ENCODE measurements around the gene NFYC.

The NFYC gene

DNA sequence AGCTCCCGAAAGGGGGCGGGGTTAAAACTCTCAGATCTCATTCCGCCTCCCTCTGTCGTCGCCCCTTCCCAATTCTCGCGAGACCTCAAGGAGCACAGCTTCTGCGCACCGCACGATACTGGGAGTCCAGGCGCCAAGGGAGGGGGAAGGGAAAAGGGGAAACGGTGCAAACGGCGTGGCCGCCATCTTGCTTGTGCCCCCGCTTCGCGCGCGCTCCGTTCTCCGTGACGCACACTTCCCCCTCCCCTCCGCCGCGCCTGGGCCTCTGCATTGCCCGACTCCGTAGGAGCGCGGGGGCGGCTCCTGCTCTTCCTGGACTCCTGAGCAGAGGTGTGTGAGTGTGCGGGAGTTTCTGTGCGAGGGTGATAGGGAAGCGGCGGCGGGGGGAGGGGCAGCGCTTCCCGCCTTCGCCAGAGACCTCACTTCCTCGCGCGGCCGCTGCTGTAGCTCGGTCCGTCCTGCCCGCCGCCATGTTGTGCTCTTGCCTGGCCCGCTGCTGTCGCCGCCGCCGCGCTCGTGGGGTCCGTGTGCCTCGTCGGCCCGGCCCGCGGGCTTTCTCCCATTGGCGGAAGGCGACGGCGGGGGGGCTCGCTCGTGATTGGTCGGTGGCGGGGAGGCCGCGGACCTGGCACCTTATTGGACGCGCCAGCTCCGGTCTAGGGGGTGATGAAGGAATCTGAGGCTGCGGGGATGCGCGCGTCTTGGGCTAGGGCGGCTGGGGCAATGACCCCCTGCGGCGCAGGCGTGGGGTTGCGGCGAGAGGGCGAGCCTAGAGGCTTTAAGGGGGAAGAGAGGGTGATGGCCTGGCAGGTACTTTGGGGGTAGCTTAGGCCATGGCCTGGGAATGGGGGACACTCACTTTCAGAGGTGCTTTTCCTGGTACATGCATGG, at the start of gene NFYC:
TSS of gene NFYC (plus strand) at position 167 of the 891 bp plus-strand sequence. CDS start 47,140 bp downstream, outside the sequence.
- peak; percentile 93 for DNase-seq

DNA sequence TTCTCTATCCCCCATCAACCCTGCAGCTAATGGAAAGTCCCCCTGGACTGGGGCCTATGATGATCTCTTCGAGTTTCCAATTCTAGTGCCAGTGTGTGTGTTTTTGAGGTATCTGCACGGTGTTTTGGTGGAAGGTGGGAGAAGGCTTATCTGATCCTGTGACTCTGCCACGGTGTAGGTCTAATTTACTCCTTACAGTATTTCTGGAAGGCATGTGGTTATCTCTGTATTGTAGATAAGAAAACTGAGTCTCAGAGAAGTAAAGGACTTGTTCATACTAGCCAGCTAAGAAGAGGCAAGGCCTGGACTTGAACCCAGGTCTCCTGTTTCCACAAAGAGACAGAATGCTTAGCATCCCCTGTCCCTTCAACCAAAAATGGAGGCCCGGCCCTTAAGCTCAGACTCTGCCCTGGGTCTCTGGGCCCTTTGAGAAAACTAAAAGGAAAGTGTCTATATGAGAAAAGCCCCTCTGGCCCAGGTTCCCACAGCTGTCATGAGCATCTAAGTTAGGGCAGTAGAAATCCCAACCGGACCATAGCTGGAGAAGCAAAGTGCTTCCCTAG, 46.3 kb upstream of the NFYC start:
- no peak for DNase-seq

DNA sequence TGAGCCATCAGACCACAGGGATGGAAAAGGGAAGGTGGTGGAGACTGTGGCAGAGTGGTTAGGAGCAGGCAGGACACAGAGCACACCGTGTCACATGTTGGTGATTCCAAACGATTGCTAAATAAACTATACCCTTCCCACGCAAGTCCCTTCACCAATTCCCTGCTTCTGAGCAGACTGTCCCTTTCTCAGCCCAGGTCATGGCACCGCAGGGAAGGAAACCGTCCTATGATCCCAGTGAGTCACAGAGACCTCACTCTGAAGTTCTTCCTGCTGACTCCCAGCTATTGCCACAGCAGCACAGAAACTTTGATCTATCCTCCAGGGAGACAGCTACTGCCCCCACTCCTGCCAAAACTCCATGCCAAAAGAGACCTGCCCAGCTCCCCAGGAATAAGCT, 45.2 kb upstream of the NFYC start:
- no peak for DNase-seq

DNA sequence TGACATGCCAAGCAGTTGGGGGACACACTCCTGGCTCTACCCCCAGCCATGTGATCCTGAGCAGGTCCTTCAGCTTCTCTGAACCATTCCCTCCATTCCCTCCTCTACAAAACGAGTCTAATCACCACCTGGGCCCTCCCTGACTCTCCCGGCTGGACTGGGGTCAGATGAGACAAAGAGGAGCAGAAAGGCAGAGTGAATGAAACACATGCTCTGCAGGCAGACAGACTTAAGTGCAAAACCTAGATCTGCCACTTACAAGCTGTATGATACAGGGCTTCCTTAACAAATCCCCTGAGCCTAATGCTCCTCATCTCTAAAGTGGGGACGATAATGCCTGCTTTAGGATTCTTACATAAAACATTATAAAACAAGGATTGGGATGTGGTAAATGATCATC, 43.3 kb upstream of the NFYC start:
- no peak for DNase-seq

DNA sequence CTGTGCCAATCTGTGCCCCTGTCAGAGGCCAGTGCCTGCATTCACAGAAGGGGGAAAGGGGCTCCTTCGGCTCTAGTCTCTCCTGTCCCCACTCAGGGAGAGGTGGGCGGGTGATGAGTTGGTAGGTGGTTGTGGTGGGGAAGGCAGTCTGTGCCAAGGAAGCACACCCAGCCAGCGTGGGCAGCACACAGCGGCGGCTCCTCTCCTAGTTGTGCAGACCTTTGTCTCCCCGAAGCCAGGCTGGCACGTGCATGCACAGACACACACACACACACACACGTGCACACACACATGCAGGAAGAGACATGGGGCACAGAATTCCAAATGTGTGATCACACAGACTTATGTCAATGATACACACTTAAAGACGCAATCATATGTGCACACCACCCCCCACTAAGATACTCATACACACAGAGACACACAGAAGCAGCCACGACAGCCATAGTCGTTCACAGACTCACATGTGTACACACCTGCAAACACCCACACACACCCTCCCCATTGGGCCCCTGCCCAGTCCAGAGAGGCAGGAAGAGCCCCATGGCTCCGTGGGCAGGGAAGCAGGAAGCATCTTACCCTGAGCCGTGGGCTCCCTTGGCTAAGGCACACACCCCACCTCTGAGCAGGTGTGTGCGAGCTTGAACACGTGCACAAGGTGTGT, 42.4 kb upstream of the NFYC start:
- DNase-seq = no peak

DNA sequence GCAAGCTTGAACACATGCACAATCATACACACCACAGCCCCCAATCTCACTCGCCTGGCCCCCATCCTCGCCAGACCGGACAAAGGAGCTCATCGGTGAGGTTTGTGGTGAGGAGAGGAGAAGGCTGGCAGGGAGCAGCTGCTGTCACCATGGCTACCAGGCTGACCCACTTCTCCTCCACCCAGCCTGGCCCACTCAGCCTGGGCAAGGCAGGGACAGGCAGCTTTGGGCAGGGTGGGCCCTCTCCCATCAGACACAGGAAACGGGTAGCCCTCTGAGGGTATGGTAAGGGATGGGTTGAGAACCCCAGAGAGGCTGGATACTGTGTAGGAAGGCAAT, 41.9 kb upstream of the NFYC start:
- DNase-seq = no peak

DNA sequence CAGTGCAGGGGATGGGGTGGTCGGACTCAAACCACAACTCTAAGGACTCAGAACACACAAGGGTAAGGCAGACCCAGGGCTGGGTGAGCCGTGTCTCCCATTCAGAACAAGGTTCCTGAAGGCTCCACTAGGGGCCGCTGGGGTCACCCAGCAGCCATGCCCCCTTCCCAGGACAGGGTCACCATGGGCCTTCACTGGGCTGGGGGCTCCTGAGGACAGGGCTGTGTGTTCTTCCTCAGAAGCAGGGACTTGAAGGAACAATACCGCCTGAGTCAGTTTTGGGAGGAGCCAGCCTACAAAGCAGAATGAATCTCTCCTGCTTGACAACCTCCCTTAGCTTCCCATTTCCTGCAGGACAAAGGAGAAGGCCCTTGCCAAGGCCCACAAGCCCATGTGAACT, 41.4 kb upstream of the NFYC start:
- no peak for DNase-seq

DNA sequence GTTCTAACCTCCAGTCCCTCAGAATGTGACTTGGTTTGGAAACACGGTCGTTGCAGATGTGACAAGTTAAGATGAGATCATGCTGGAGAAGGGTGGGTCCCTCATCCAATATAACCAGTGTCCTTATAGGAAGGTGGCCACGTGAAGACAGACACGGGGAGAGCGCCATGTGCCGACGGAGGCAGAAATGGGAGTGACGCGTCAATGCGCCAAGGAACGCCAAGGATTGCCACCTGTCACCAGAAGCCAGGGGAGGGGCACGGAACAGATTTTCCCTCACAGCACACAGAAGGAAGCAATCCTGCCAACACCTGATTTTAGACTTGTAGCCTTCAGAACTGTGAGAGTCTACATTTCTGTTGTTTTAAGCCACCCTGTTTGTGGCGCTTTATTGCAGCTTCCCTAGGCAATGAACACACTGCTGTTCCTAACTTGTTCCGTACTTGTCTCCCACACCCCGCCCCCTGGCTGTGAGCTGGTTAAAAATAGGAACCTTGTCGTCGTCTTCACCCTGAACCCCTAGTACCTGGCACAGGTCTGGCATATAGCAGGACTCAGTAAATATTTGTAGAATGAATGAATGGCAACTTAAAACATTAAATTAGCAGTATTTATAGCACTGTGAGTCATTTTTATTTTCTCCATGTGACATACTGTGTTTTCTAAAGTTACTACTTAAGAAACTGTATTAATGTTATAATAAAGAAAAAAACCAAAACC, 40.2 kb upstream of the NFYC start:
- DNase-seq = no peak

DNA sequence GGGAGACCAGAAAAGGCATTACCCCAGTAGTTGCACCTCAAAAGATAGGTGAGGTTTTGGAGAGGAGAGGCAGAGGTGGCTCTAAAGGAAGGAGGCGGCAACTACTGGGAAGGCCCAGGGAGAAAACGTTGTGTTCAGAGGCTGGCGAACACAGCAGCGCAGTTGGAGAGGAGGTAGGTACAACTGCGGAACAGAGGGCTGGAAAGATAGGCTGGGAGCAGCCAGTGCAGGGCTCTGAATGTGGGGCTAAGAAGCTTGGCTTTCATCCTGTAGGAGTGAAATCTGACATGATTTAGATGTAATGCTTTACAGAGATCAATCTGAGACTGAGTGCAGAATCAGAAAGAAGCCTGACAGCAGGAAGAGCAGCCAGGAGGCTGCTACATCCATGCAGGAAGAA, 39.0 kb upstream of the NFYC start:
- no peak for DNase-seq

DNA sequence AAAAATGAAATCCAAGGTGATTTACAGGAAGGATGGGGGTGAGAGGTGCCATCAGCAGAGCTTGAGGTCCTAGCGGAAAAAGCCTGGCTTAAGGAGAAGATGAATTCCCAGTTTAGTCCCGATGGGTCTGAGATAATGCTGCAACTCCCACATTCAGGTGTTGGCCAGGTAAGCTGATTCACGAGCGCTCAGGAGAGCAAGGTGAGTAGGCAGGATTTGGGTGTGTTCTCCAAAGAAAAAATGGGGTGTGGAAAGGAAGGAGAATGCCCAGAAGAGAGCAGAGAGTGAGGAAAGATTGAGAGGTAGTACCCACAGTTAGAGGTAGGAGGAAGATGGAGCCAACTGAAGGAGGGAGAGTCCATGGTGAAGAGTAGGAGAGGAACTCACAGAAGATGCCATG, 38.5 kb upstream of the NFYC start:
- no peak for DNase-seq

DNA sequence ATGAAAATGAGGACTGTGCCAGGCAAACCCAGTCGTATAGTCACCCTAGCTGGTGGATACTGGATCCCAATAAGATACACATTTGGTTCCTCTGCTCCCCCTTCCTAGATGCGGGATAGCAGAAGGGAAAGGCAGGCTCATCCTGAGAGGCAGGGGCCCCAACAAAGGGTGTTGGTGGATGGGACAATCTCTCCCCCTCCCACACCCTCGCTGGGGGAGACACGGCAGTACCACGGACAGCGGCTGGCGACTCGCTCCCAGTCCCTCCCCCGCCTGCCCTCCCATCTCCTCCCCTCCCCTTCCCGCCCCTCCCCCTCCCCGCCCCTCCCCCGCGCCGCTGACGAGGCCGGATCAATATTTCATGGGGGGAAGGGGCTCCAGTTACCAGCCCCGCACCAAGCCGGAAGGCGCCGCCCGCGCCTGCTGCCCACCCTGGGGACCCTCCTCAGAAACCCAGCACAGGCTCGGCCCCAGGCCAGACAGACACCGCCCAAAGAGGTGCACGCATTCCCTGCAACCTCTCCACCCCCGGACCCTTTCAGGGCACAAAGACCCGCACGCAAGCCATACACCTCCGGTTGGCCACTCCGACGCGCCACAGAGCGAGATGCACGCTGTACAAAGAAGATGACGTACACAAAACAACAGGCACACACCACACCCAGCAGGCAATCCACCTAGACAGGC, 37.5 kb upstream of the NFYC start:
- DNase-seq = no peak

DNA sequence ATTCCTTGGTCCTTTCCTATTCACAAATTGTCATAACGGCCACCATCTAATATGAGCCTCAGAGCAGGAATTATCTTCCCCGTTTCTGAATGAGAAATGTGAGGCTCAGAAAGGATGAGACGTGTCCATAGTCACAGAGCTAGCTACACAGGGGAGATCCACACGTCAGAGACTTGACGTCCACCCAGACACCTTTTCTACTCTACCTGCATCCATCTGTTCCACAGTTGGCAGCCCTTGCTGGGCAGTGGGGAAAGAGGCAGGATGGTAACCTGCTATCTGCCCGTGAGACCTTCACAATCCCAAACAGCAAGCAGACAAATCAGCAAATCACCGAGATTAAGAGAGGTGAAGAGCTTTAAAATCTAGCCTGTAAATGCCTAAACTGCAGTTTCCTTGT, 34.5 kb upstream of the NFYC start:
- DNase-seq = no peak

DNA sequence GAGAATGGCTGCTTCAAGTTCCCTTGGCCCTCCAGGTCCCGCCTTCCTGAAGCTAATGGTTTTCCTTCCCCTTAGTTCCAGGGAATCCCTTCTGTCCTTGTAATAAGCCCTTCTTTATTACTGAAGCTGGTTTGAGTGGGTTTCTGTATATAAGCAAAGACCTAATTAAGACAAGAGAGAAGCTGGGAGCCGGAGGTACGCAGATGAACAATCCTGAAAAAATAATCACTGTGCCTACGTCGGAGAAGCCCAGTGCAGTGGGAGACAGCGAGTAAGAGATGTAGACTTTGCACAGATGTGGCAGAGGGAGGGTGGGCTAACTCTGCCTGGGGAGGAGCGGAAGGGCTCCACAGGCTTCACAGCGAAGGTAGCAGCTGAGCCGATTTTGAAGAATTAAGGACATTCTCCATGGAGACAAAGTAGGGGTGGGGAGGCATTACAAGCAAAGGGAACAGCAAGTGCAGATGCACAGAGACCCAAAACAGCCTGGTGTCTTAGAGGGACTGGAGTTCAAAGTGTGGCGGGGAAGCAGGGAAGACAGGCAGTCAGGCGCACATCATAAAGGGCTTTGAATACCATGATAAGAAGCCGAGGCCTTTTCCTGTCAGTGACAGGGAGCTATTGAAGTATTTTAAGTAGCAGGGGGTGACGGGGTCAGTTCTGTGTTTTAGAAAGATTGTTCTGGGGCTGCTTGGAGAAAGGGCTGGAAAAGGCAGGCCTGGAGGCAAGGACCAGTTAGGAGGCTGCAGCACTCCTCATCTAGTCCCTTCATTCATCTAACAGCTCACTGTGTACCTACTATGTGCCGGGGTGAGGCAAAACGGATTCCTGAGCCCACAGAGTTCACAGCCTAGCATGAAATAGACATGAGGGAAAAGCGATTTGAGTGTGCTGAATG, 32.5 kb upstream of the NFYC start:
- no peak for DNase-seq

DNA sequence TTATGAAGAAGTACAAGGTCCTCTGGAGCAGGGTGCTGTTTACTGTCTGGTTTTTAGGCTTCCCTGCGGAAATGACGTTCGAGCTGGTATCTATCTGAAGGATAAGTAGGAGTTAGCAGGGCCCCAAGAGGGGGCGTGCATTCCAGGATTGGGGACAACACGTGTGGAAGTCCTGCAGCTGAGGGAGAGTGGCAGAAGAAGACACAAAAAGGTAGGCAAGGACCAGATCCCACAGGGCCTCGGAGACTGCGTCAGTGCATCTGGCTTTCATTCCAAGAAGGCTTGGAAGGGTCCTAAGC, 31.9 kb upstream of the NFYC start:
- no peak for DNase-seq

DNA sequence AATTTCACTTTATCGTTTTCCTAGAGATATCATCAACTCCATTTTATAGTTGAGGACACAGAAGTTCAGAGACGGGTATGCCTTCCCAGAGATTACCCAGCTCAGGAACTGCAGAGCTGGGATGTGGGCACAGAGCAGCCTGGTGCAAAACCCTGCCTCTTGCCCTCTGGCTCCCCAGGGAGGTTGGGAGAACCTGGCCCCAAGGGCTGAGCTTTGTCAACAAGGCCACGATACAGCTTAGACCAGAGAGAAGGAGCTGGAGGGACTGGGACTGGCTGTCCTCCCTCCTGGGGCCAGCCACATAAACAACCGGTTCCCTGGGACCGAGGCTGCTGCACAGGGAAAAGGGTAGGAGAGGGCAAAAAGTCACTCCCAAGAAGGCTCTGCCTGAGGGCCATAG, 29.8 kb upstream of the NFYC start:
- DNase-seq = no peak

DNA sequence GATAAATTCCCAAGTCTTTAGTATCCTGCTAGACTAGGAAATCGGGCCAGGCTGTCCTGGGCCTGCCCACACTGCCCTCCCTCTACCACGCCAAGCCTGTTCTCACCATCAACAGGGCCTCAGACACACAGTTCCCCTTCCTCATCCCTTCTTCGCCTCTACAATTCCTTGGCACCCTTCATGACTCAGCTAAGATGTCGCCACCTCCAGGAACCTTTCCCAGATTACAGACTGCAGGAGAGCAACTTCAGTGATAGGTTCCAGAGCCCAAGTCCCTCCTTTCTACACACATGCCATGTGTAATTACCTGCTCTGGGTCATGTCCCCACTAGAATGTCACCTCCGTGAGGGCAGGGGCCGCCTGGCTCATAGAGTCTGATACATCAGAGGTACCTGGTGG, 29.4 kb upstream of the NFYC start:
- DNase-seq = no peak

DNA sequence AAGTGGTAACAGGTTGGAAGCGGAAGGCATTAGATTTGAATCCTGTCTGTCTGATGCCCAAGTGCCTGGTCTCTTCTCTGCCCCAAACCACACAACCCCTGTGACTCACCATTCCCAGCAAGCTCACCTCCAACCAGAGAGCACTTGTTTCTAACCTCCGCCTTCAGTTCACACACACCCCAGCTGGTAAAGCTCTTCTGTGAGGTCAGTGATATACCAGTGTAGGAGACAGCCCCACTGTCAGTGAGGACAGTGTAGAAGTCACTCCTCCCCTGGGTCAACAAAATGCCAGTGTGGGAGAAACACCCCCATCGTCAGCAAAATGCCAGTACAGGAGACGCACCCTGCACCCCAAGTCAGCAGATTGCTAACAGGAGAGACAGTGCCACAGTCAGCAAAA, 28.6 kb upstream of the NFYC start:
- DNase-seq = no peak

DNA sequence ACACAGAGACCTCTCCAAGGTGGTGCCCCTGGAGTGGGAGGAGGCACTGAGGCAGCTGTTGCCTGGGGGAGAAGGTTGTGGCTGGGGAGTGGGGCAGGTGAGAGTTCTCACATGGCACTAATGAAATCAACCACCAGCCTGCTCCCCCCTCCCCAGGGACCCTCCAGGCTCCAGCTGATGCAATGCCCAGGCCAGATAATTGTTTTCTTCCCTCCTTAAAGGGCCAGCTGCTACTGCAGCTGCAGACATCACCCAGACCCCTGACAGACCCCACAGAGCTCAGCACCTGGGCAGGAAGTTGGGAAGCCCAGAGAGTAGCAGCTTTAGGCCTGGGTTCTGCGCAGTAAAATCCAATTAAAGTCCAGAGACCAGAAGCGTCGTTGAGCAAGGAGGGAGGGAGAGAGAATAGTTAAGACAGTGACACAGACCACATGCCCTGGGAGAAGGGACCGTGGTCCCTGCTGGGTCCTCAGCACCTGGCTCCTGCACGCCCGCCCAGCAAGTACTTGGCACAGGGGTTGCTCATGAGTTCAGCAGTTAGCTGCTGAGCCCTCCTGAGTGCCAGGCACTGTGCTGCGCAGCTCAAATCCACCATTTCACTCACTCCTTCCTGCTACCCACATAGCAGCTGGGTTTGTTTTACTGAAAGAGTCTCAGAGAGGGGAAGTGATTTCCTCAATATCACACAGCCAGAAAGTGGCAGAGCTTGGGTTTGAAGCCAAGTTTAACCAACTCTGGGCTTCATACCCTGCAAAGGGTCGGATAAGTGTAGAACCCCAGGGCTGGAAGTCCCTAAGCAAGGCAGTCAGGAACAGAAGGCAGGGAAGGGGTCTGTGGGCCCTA, 28.0 kb upstream of the NFYC start:
- no peak for DNase-seq

DNA sequence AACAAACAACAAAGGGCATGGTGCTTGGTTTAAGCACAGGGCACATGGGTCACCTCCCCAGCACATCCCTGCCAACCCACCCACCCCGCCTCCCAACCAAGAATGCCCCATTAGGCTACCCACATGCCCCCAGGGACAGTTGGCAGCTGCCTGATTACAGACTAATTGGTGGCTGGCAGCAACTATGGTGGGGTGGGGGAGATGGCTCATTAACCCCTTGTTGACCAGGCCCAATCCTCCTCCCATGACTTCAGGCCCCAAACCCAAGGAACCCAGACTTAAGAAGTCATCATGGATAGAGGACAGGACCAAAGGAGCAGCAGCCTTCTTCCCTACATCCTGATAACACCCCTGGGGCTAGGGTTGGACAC, 27.4 kb upstream of the NFYC start:
- DNase-seq = no peak

DNA sequence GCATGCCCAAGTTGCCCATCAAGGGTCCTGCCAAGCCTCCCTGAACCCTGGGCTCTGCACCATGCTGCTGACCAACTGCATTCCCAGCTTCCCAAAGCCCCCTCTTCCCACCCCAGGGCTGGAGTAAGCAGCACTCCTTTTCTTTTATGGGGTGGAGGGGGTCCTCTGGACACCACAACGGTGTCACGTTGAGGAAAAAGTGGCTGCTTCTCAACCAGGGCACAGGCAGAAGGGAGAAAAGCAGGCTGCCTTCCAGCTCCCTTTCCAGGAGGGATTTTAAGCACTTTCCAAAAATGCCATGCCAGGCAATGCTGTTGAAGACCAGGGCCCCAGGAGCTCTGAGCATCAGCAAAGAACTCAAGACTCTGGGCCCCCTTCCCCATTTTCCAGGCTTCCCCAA, 26.7 kb upstream of the NFYC start:
- DNase-seq = no peak
